ENCODE results near the gene ZRANB1.

DNA sequence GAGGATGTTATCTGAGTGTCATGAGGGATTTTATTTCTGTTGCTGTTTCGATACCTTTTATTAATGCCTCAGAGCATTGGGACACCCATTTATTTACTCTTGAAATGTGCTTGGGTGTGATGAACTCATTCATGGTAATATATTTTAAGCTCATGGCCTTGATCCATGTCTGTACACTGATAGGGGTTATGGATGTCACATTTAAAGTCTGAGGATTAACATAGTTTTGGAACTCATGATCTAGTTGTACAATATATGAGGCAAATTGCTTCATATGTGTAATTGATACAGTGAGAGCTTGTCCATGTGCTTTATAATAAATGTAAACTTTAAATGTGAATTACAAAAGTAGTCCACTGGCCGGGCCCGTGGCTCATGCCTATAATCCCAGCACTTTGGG is 23.0 kb upstream of the ZRANB1 start:
- TF ChIP-seq POLR2A (IDR thresholded peaks at IDR 0.05; ENCODE audit: extremely low read depth, insufficient read length) (no peak), MYC (IDR thresholded peaks at IDR 0.05; ENCODE audit: low read depth, low read length) (no peak)
- TF ChIP-seq, protein P1, sequence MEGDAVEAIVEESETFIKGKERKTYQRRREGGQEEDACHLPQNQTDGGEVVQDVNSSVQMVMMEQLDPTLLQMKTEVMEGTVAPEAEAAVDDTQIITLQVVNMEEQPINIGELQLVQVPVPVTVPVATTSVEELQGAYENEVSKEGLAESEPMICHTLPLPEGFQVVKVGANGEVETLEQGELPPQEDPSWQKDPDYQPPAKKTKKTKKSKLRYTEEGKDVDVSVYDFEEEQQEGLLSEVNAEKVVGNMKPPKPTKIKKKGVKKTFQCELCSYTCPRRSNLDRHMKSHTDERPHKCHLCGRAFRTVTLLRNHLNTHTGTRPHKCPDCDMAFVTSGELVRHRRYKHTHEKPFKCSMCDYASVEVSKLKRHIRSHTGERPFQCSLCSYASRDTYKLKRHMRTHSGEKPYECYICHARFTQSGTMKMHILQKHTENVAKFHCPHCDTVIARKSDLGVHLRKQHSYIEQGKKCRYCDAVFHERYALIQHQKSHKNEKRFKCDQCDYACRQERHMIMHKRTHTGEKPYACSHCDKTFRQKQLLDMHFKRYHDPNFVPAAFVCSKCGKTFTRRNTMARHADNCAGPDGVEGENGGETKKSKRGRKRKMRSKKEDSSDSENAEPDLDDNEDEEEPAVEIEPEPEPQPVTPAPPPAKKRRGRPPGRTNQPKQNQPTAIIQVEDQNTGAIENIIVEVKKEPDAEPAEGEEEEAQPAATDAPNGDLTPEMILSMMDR (IDR thresholded peaks at IDR 0.05; ENCODE audit: low read depth, low read length), result no peak
- TF ChIP-seq, protein P2, sequence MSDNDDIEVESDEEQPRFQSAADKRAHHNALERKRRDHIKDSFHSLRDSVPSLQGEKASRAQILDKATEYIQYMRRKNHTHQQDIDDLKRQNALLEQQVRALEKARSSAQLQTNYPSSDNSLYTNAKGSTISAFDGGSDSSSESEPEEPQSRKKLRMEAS (IDR thresholded peaks at IDR 0.05; ENCODE audit: low read depth, low read length), result no peak

Data from NB4 (cell line).